Kidney (tissue), 22 donors: ENCODE results near the gene CAMK2N2. TPM values are rescaled to one million over a fixed set of nuclear protein-coding genes. Genes with fewer than 3 reads are reported as not detected.
A peak's percentile ranks its signal among the peaks of the same experiment; 100 is the strongest.

ENCODE experiments used
- DNase-seq, 5 donors: peaks; one replicate each; pipeline ENCODE4 v3.0.0-alpha.2; 2013 to 2020
- FAIRE-seq: peaks from 2 replicates; lab custom pipeline; 2012; peaks lifted over from hg19 to GRCh38; lab: Jason Lieb, UNC
- H3K27ac ChIP-seq, 2 donors: one replicate each; pipeline ENCODE4 v1.7.0; 2013; ENCODE audit warnings: low read depth in 2 of 2, low read length in 2 of 2, inconsistent platforms in 1 of 2
- H3K27me3 ChIP-seq: one replicate; pipeline ENCODE4 v1.7.1; 2013; ENCODE audit warnings: low read length, inconsistent platforms; ENCODE audit not compliant: control insufficient read depth, insufficient read depth
- H3K36me3 ChIP-seq, 3 donors: one replicate each; pipeline versions ENCODE4 v1.7.0 to v1.7.1; 2013; ENCODE audit warnings: low read length in 3 of 3, control low read depth in 1 of 3, inconsistent platforms in 1 of 3; ENCODE audit not compliant: insufficient read depth in 3 of 3, control insufficient read depth in 2 of 3
- H3K4me1 ChIP-seq, 3 donors: one replicate each; pipeline versions ENCODE4 v1.7.0 to v1.7.1; 2013; ENCODE audit warnings: low read length in 3 of 3, inconsistent platforms in 1 of 3, low read depth in 1 of 3; ENCODE audit not compliant: control insufficient read depth in 2 of 3, insufficient read depth in 2 of 3
- H3K4me3 ChIP-seq, 3 donors: one replicate each; pipeline versions ENCODE4 v1.7.0 to v1.8.1; 2013; ENCODE audit warnings: low read length in 3 of 3, control low read depth in 1 of 3, inconsistent platforms in 1 of 3
- H3K9ac ChIP-seq, 3 donors: one replicate each; pipeline versions ENCODE4 v1.7.0 to v1.7.1; 2013; ENCODE audit warnings: low read length in 3 of 3, control low read depth in 1 of 3, inconsistent platforms in 1 of 3
- H3K9me3 ChIP-seq, 3 donors: one replicate each; pipeline versions ENCODE4 v1.7.0 to v1.7.1; 2013; ENCODE audit warnings: low read length in 3 of 3, control low read depth in 1 of 3, inconsistent platforms in 1 of 3; ENCODE audit not compliant: control insufficient read depth in 2 of 3, insufficient read depth in 1 of 3
- CTCF ChIP-seq: IDR thresholded peaks from 3 replicates; pipeline ENCODE4 v1.5.1; 2012; ENCODE audit warnings: mild to moderate bottlenecking, moderate library complexity, borderline replicate concordance; ENCODE audit not compliant: insufficient read depth; ENCODE audit errors: extremely low read depth
- intact Hi-C: fragments of 100-400 bp; cut with DNase I; formaldehyde crosslinking; loops from one replicate; pipeline ENCODE4 v1.11.1; 2022
- long read RNA-seq, 10 donors: library from polyadenylated mRNA in 1 of 10; unstranded in 1 of 10; transcript quantifications; one replicate each; pipeline ENCODE4 v2.0.0 and lab custom pipeline, GENCODE V29; 2021 to 2026
- polyA plus RNA-seq: library from polyadenylated mRNA; stranded (reverse); fragments of 350-450 nt; fragmentation: Illumina TruSeq; extraction: RNeasy Lipid Tissue Mini Kit (QIAGEN cat#74804); gene quantifications from one replicate; pipeline ENCODE4 v1.2.3, GENCODE V29; 2014; ENCODE audit warnings: low read depth, low replicate concordance; ENCODE audit not compliant: insufficient read depth
- total RNA-seq: library from RNA; stranded (reverse); fragmentation: NEBNext Ultra II Directional; extraction: Animal tissue kit (Norgen Biotek cat#: 25700); gene quantifications from one replicate; pipeline ENCODE4 v1.2.1, GENCODE V29; 2021
- donor health status: control.
- donor health status: control.
- donor health status: control.
- donor health status: control.
- donor health status: control.
- donor health status: DM: yes; HTN: yes; CAD: no.
- donor health status: Normal renal cell carcinoma (clear cell type).

The CAMK2N2 gene
- 0.31 TPM for total RNA-seq
- polyA plus RNA-seq: 0.39 TPM
- long read RNA-seq, donor 1, partial matches to known transcripts: 0 of 1 reads
- long read RNA-seq, donor 1, other reads (novel, unspliced or antisense): 0 of 1 reads
- long read RNA-seq, donor 2: 0 reads
- long read RNA-seq, donor 3, partial matches to known transcripts: 0 of 1 reads
- long read RNA-seq, donor 3, other reads (novel, unspliced or antisense): 0 of 1 reads
- long read RNA-seq, donor 4: 0 reads
- long read RNA-seq, donor 5: 0 reads
- long read RNA-seq, donor 6: 0 reads
- long read RNA-seq, donor 7: 0 reads
- long read RNA-seq, donor 8: 0 reads
- long read RNA-seq, donor 9: 0 reads
- long read RNA-seq, donor 10: 0 reads

GRCh38 chr3:184261270-184261853, at the start of gene CAMK2N2:
Gene CAMK2N2, minus strand, starts transcription at chr3:184261553. Its CDS starts 268 bp downstream, at chr3:184261285.
- DNase-seq (peak; percentile 47 to 86 (median 77)), FAIRE-seq (no peak)
- Histone ChIP-seq H3K36me3 (no peaks in the 10 kb centered on the region), H3K27ac (no peak within 1 kb of the TSS), H3K4me1 (peaks cover 0 to 15% (median 4%) of the 10 kb centered on the region in 3 donors), H3K4me3 (peak within 1 kb of the TSS; percentile 6 to 49 (median 29)), H3K27me3 (peaks cover 11% of the 10 kb centered on the region), H3K9ac (no peak within 1 kb of the TSS), H3K9me3 (no peaks in the 10 kb centered on the region)
- intact Hi-C loops: no loop called here
- TF ChIP-seq CTCF: no peak

GRCh38 chr3:184308744-184309143, 47.4 kb upstream of the CAMK2N2 start:
- no peak overlapping the region for H3K9ac ChIP-seq
- no peak for DNase-seq
- H3K27ac ChIP-seq: no peak overlapping the region
- no peaks in the 10 kb centered on the region for H3K9me3 ChIP-seq
- intact Hi-C loops: no loop called here
- H3K4me1 ChIP-seq: no peaks in the 10 kb centered on the region
- peaks cover 0 to 42% (median 36%) of the 10 kb centered on the region in 3 donors for H3K36me3 ChIP-seq
- H3K27me3 ChIP-seq: no peaks in the 10 kb centered on the region
- H3K4me3 ChIP-seq: no peak overlapping the region
- no peak for TF ChIP-seq CTCF
- no peak for FAIRE-seq

- no peak for TF ChIP-seq CTCF
- no peak for FAIRE-seq
- no peak overlapping the region for H3K27ac ChIP-seq
- H3K4me3 ChIP-seq: no peak overlapping the region
- H3K9me3 ChIP-seq: no peaks in the 10 kb centered on the region
- intact Hi-C loops: no loop called here
- H3K36me3 ChIP-seq: peaks cover 2 to 50% (median 45%) of the 10 kb centered on the region in 3 donors
- no peak for DNase-seq
- H3K27me3 ChIP-seq: no peaks in the 10 kb centered on the region
- no peak overlapping the region for H3K9ac ChIP-seq
- H3K4me1 ChIP-seq: no peaks in the 10 kb centered on the region
Observed at GRCh38 chr3:184307915-184308314, 46.6 kb upstream of the CAMK2N2 start.
